A549 treated with CpdA at 1 μM for 4 hours (cell line): Measurements from ENCODE around the gene TNNI3. TPM values are rescaled to one million over a fixed set of nuclear protein-coding genes. Genes with fewer than 3 reads are reported as not detected.

Source experiments
- total RNA-seq: library from RNA; stranded (reverse); fragments of 200-300 nt; extraction: Qiagen RNA extraction; gene quantifications from 5 replicates; pipeline ENCODE4 v1.2.3, GENCODE V29; 2022; ENCODE audit warnings: low read depth

The TNNI3 gene
- total RNA-seq: 6.7 to 8.9 TPM (median 7.7 TPM) in 5 replicates

GRCh38 chr19:55157064-55157908, at the start of gene TNNI3:
Gene TNNI3 (minus strand): TSS chr19:55157732. CDS start chr19:55157589, 143 bp downstream.

GRCh38 chr19:55179606-55180484, 22.3 kb upstream of the TNNI3 start, which contains the start of gene SYT5:
Gene SYT5 (minus strand): TSS chr19:55180289. CDS start chr19:55179041, 1,248 bp downstream.

GRCh38 chr19:55166530-55167268, 9.2 kb upstream of the TNNI3 start, which contains the start of gene DNAAF3:
Gene DNAAF3 (minus strand): TSS chr19:55166613. CDS start chr19:55166413, 200 bp downstream.

GRCh38 chr19:55149078-55150003, 8.2 kb downstream of the TNNI3 start, which contains the start of gene TNNT1:
Gene TNNT1 (minus strand): TSS chr19:55149206. CDS start chr19:55147157, 2,049 bp downstream.

GRCh38 chr19:55116859-55117662, 40.5 kb downstream of the TNNI3 start, which contains the start of gene PPP1R12C:
Gene PPP1R12C (minus strand): TSS chr19:55117637. CDS start chr19:55117543, 94 bp downstream.

Other genes with a start within 250 kb of the TNNI3 start
- not detected in 5 replicates for gene NLRP7, start 210.2 kb downstream of the TNNI3 start, total RNA-seq
- gene NLRP2, start 191.4 kb downstream of the TNNI3 start, total RNA-seq: 25.2 to 28.8 TPM (median 27.0 TPM) in 5 replicates
- 0.13 to 0.45 TPM (median 0.27 TPM) in 4 of 5 replicates, not detected in the other for gene GP6, start 119.5 kb downstream of the TNNI3 start, total RNA-seq
- 16.4 to 22.6 TPM (median 18.4 TPM) in 5 replicates for gene RDH13, start 94.6 kb downstream of the TNNI3 start, total RNA-seq
- 5.0 to 7.1 TPM (median 5.3 TPM) in 5 replicates for gene EPS8L1, start 81.9 kb downstream of the TNNI3 start, total RNA-seq
- gene PPP1R12C, start 40.1 kb downstream of the TNNI3 start, total RNA-seq: 59.8 to 96.4 TPM (median 87.1 TPM) in 5 replicates
- 115 to 148 TPM (median 126 TPM) in 5 replicates for gene TNNT1, start 8.5 kb downstream of the TNNI3 start, total RNA-seq
- gene DNAAF3, start 8.9 kb upstream of the TNNI3 start, total RNA-seq: 5.2 to 7.2 TPM (median 6.9 TPM) in 5 replicates
- 3.0 to 4.6 TPM (median 3.5 TPM) in 5 replicates for gene SYT5, start 22.6 kb upstream of the TNNI3 start, total RNA-seq
- gene PTPRH, start 51.8 kb upstream of the TNNI3 start, total RNA-seq: 2.9 to 6.6 TPM (median 5.6 TPM) in 5 replicates
- 2.7 to 6.3 TPM (median 5.5 TPM) in 5 replicates for gene TMEM86B, start 71.0 kb upstream of the TNNI3 start, total RNA-seq
- gene PPP6R1, start 101.3 kb upstream of the TNNI3 start, total RNA-seq: 98.6 to 127 TPM (median 124 TPM) in 5 replicates
- gene HSPBP1, start 122.4 kb upstream of the TNNI3 start, total RNA-seq: 118 to 146 TPM (median 136 TPM) in 5 replicates
- gene BRSK1, start 126.3 kb upstream of the TNNI3 start, total RNA-seq: 4.3 to 6.1 TPM (median 5.0 TPM) in 5 replicates
- gene TMEM150B, start 167.6 kb upstream of the TNNI3 start, total RNA-seq: 0.06 to 0.27 TPM (median 0.19 TPM) in 3 of 5 replicates, not detected in the others
- gene KMT5C, start 182.1 kb upstream of the TNNI3 start, total RNA-seq: 8.1 to 12.2 TPM (median 10.3 TPM) in 5 replicates
- 0.83 to 1.5 TPM (median 1.1 TPM) in 5 replicates for gene COX6B2, start 197.0 kb upstream of the TNNI3 start, total RNA-seq
- gene GARIN5B, start 205.5 kb upstream of the TNNI3 start, total RNA-seq: 0.10 to 0.25 TPM (median 0.17 TPM) in 4 of 5 replicates, not detected in the other
- 79.7 to 115 TPM (median 99.1 TPM) in 5 replicates for gene IL11, start 212.7 kb upstream of the TNNI3 start, total RNA-seq
- gene TMEM190, start 219.1 kb upstream of the TNNI3 start, total RNA-seq: 1.6 to 2.7 TPM (median 1.8 TPM) in 5 replicates
- 1.9 to 9.5 TPM (median 8.1 TPM) in 5 replicates for gene TMEM238, start 226.6 kb upstream of the TNNI3 start, total RNA-seq
- 2,575 to 3,038 TPM (median 2,861 TPM) in 5 replicates for gene RPL28, start 228.2 kb upstream of the TNNI3 start, total RNA-seq